ENCODE results near the gene MFSD6. TPM values are rescaled to one million over a fixed set of nuclear protein-coding genes. Genes with fewer than 3 reads are reported as not detected.
A peak's percentile ranks its signal among the peaks of the same experiment; 100 is the strongest.
"Not testable (repeated sequence)": the region's sequence is repeated elsewhere in the genome, so short reads cannot be mapped to it uniquely, and the experiment has no call there.

MFSD6 gene
- 0.59 TPM for polyA plus RNA-seq (2013, experiment 1 of 4)
- 0.78 TPM for polyA plus RNA-seq (2013, experiment 2 of 4)
- polyA plus RNA-seq (2013, experiment 3 of 4): 0.59 TPM
- 0.41 TPM for polyA plus RNA-seq (2013, experiment 4 of 4)

DNA sequence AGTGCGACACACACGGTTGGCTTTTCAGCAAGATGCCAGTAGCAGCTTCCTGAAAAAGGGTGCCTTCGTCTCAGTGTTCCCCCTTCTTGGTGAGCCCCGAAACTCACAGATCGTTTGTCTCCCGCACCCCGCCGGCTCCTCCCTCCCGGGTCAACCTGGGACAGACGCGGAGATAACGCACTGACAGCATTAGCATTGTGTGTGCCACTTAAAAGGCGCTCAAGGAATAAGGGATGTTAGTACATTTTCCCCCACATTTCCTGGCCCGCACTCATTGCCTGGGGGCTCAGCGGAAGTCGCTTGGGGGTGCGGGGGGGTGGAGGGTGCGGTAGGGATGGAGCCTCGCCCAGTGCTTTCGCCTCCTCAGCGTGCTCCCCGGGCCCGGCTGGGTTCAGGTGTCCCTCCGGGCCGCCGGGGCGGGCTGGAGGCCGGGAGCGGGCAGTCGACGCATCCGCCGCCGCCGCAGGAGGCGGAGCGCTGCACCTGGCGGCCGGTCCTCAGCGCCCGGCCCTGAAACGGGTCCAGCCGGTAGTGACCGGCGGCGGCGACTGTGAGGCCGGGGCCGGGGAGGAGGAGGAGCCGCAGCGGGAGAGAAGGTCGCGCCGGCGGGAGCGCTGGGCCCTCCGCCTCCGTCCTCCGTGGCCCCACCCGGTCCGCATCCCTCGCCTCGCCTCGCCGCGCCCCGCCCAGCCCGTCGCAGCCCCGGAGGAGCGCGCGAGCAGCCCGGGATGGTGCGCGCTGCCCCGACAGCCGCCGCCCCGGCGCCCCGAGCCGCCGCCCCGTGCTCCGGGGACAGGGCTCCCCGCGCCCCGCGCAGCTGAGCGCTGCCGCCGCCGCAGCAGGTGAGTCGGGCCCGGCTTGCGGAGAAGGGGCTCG lies at the start of gene MFSD6:
TSS of gene MFSD6 (plus strand) at position 694 of the 876 bp plus-strand sequence. CDS start 27,675 bp downstream, outside the sequence.
- Histone ChIP-seq H3K36me3 (ENCODE audit: control insufficient read depth, insufficient read depth, low read length) (no peaks in the 10 kb centered on the region), H3K4me1 (ENCODE audit: control insufficient read depth, insufficient read depth, low read length) (peaks cover 16% of the 10 kb centered on the region), H3K27me3 (ENCODE audit: control insufficient read depth, insufficient read depth, low read length, poor library complexity, severe bottlenecking) (peaks cover 49% of the 10 kb centered on the region), H3K27ac (ENCODE audit: insufficient read depth, low read depth, low read length, poor library complexity, severe bottlenecking) (no peak within 1 kb of the TSS), H3K9me3 (ENCODE audit: control insufficient read depth, low read length) (no peaks in the 10 kb centered on the region), H3K4me3 (ENCODE audit: insufficient read depth, low read depth, low read length) (peak within 1 kb of the TSS; percentile 52)
- WGBS, 2 experiments: 1% methylated on average over 98 of the region's 98 CpGs

DNA sequence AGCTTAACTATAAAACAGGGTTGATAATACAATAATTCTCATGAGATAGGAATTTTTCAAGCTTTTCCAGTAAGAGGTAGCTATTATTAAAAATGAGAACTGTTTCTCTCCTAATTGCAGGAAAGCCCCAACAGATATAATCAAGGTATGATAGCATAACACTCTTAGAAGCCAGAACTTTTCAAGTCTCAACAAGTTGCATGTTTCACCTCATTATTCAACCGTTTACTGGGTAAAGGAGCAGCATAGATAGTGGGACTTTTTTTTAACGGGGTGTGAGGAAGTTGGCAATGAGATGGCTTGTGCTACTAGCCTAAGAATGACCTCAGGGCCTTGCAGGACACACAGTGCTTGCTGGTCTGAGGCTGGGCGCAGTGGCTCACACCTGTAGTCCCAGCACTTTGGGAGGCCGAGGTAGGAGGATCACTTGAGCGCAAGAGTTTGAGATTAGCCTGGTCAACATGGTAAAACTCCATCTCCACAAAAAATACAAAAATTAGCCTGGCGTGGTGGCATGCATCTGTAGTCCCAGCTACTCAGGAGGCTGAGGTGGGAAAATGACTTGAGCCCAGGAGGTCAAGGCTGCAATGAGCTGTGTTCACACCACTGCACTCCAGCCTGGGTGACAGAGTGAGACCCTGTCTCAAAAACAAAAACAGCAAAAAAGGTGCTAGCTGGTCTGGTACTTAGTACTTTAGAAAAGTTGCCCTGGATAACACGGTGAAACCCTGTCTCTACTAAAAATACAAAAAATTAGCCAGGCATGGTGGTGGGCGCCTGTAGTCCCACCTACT lies 49.3 kb upstream of the MFSD6 start:
- not testable (repeated sequence) for H3K4me3 ChIP-seq (ENCODE audit: insufficient read depth, low read depth, low read length)
- WGBS, 2 experiments: 94 to 95% methylated on average over 8 of the region's 8 CpGs

DNA sequence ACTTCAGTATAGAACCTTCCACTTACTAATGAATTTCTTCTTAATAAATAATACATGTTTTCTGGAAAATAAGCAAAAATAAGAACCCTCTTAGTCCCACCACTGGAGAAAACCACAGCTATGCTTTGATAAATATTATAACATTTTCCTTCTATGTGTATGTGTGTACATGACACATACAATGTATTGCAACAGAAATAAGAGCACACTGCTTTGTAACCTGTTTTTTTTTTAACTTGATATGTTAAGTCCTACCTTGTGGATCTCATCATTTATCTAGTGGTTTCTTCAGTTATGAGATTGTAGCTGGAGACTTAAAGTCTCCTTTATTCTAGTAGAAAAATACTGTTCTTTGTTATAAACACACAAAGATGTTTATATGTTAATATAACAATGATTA lies 47.6 kb upstream of the MFSD6 start:
- H3K4me3 ChIP-seq (ENCODE audit: insufficient read depth, low read depth, low read length): no peak overlapping the region
- no peaks in the 10 kb centered on the region for H3K36me3 ChIP-seq (ENCODE audit: control insufficient read depth, insufficient read depth, low read length)
- no peaks in the 10 kb centered on the region for H3K27me3 ChIP-seq (ENCODE audit: control insufficient read depth, insufficient read depth, low read length, poor library complexity, severe bottlenecking)
- H3K27ac ChIP-seq (ENCODE audit: insufficient read depth, low read depth, low read length, poor library complexity, severe bottlenecking): no peak overlapping the region
- H3K4me1 ChIP-seq (ENCODE audit: control insufficient read depth, insufficient read depth, low read length): peaks cover 5% of the 10 kb centered on the region
- H3K9me3 ChIP-seq (ENCODE audit: control insufficient read depth, low read length): no peaks in the 10 kb centered on the region

More for the DNA sequence above, 49.3 kb upstream of the MFSD6 start:
- not testable (repeated sequence) for H3K9me3 ChIP-seq (ENCODE audit: control insufficient read depth, low read length); H3K27me3 ChIP-seq (ENCODE audit: control insufficient read depth, insufficient read depth, low read length, poor library complexity, severe bottlenecking); H3K4me1 ChIP-seq (ENCODE audit: control insufficient read depth, insufficient read depth, low read length); H3K27ac ChIP-seq (ENCODE audit: insufficient read depth, low read depth, low read length, poor library complexity, severe bottlenecking); H3K36me3 ChIP-seq (ENCODE audit: control insufficient read depth, insufficient read depth, low read length)

DNA sequence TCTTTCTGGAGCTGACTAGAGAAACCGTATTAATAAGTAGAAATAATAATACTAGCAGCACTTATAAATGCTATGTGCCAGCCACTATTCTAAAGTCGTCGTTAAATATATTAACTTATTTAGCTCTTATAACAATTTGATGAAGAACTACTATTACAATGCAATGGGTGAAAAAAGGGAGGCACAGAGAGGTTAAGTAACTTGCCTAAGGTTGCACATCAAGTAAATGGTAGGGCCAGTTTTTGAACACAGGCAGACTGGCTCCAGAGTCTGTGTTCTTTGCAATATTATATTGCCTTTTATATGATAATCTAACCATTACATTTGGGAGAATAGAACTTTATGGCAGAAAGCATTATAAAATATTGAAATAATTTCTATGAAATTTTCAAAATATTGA lies 47.2 kb upstream of the MFSD6 start:
- no peak overlapping the region for H3K4me3 ChIP-seq (ENCODE audit: insufficient read depth, low read depth, low read length)
- H3K36me3 ChIP-seq (ENCODE audit: control insufficient read depth, insufficient read depth, low read length): no peaks in the 10 kb centered on the region
- WGBS, 2 experiments: 100% methylated on average over 2 of the region's 3 CpGs; no CpG with 5 or more reads in 1 of the 2 experiments
- no peaks in the 10 kb centered on the region for H3K9me3 ChIP-seq (ENCODE audit: control insufficient read depth, low read length)
- no peak overlapping the region for H3K27ac ChIP-seq (ENCODE audit: insufficient read depth, low read depth, low read length, poor library complexity, severe bottlenecking)
- peaks cover 5% of the 10 kb centered on the region for H3K4me1 ChIP-seq (ENCODE audit: control insufficient read depth, insufficient read depth, low read length)
- H3K27me3 ChIP-seq (ENCODE audit: control insufficient read depth, insufficient read depth, low read length, poor library complexity, severe bottlenecking): no peaks in the 10 kb centered on the region

DNA sequence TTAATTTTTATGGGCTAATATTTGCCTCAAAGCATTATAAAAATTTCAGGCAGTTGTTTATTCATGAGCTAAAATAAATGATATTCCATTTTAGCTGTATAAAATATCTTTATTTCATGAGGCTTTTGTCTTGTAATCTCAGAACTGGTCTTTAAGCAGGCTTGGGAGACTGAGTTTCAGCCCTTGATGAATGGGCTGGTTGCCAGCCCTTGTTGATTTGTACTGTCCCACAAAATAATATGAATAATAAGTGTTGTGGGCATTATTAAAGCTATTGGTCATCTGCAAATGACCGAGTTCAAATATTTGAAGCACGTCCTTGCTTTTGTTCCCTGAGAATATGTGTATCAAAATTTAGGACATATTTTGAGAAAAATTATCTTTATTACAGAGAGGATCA lies 46.6 kb upstream of the MFSD6 start:
- Histone ChIP-seq H3K9me3 (ENCODE audit: control insufficient read depth, low read length) (no peaks in the 10 kb centered on the region), H3K4me3 (ENCODE audit: insufficient read depth, low read depth, low read length) (no peak overlapping the region), H3K27me3 (ENCODE audit: control insufficient read depth, insufficient read depth, low read length, poor library complexity, severe bottlenecking) (no peaks in the 10 kb centered on the region), H3K27ac (ENCODE audit: insufficient read depth, low read depth, low read length, poor library complexity, severe bottlenecking) (no peak overlapping the region), H3K4me1 (ENCODE audit: control insufficient read depth, insufficient read depth, low read length) (peaks cover 5% of the 10 kb centered on the region), H3K36me3 (ENCODE audit: control insufficient read depth, insufficient read depth, low read length) (no peaks in the 10 kb centered on the region)
- WGBS, 2 experiments: 84% methylated on average over 2 of the region's 2 CpGs; no CpG with 5 or more reads in 1 of the 2 experiments

DNA sequence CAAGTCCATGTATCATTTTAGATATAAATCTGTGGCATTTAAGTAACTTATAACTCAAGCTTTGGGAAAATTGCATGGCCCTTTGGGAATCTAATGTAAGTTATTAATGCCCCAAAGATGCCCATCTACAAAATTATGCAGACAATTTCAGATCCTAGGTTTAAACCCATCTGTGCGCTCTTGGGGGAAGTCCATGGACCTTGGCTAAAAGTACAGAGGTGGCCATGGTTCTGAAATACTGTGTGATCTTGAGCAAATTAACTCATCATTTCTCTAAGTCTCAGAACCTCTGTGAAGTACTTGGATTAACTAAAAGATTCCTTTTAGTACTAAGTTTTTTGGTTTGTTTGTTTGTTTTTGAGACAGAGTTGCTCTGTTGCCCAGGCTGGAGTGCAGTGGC lies 45.3 kb upstream of the MFSD6 start:
- WGBS, 2 experiments: 95 to 100% methylated on average over 1 of the region's 1 CpG

DNA sequence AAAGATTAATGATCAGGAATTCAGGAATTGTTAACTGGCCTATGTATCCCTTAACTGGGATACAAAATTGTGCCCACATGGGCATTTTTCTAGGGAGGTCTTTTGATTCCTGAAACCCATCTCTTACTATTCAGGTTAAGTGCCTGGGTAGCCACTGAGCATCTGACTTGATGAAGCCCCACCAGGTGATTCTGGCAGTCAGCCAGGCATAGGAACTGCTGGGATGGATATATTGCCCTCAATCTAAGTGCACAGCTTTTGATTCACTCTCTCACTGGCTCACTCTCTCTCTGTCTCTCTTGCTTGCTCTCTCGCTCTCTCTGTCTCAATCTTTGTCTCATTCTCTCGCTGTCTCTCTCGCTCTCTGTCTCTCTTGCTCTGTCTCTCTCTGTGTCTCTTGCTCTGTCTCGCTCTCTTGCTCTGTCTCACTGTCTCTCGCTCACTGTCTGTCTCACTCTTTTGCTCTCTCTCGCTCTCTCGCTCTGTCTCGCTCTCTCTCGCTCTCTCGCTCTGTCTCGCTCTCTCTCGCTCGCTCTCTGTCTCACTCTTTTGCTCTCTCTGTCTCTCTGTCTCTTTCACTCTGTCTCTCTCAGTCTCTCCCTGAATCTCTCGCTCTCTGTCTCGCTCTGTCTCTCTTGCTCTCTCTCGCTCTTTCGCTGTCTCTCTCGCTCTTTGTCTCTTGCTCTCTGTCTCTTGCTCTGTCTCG lies 42.5 kb upstream of the MFSD6 start:
- H3K27ac ChIP-seq (ENCODE audit: insufficient read depth, low read depth, low read length, poor library complexity, severe bottlenecking): no peak overlapping the region
- H3K27me3 ChIP-seq (ENCODE audit: control insufficient read depth, insufficient read depth, low read length, poor library complexity, severe bottlenecking): no peaks in the 10 kb centered on the region
- 88 to 91% methylated on average over 19 of the region's 19 CpGs for WGBS, 2 experiments
- H3K4me3 ChIP-seq (ENCODE audit: insufficient read depth, low read depth, low read length): no peak overlapping the region
- H3K9me3 ChIP-seq (ENCODE audit: control insufficient read depth, low read length): no peaks in the 10 kb centered on the region
- H3K4me1 ChIP-seq (ENCODE audit: control insufficient read depth, insufficient read depth, low read length): no peaks in the 10 kb centered on the region
- no peaks in the 10 kb centered on the region for H3K36me3 ChIP-seq (ENCODE audit: control insufficient read depth, insufficient read depth, low read length)

More for the DNA sequence above, 45.3 kb upstream of the MFSD6 start:
- H3K27ac ChIP-seq (ENCODE audit: insufficient read depth, low read depth, low read length, poor library complexity, severe bottlenecking): no peak overlapping the region
- no peak overlapping the region for H3K4me3 ChIP-seq (ENCODE audit: insufficient read depth, low read depth, low read length)
- no peaks in the 10 kb centered on the region for H3K27me3 ChIP-seq (ENCODE audit: control insufficient read depth, insufficient read depth, low read length, poor library complexity, severe bottlenecking)
- no peaks in the 10 kb centered on the region for H3K36me3 ChIP-seq (ENCODE audit: control insufficient read depth, insufficient read depth, low read length)
- peaks cover 5% of the 10 kb centered on the region for H3K4me1 ChIP-seq (ENCODE audit: control insufficient read depth, insufficient read depth, low read length)
- H3K9me3 ChIP-seq (ENCODE audit: control insufficient read depth, low read length): no peaks in the 10 kb centered on the region

DNA sequence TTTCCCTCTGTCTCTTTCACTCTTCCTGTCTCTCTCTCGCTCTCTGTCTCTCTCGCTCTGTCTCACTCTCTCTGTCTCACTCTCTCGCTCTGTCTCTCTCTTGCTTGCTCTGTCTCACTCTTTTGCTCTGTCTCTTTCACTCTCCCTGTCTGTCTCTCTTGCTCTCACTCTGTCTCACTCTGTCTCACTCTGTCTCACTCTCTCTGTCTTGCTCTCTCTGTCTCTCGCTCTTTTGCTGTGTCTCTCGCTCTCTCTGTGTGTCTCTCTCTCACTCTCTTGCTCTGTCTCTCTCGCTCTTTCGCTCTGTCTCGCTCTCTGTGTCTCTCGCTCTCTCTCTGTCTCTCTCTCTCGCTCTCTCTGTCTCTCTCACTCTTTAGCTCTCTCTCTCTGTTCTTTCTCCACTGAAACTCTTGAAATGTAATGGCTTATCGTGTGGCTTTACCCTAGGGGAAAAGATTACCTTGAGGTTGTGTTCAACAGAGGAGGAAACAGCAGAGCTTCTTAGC lies 41.9 kb upstream of the MFSD6 start:
- Histone ChIP-seq H3K27ac (ENCODE audit: insufficient read depth, low read depth, low read length, poor library complexity, severe bottlenecking) (no peak overlapping the region), H3K4me3 (ENCODE audit: insufficient read depth, low read depth, low read length) (no peak overlapping the region), H3K9me3 (ENCODE audit: control insufficient read depth, low read length) (no peaks in the 10 kb centered on the region), H3K4me1 (ENCODE audit: control insufficient read depth, insufficient read depth, low read length) (no peaks in the 10 kb centered on the region), H3K27me3 (ENCODE audit: control insufficient read depth, insufficient read depth, low read length, poor library complexity, severe bottlenecking) (no peaks in the 10 kb centered on the region), H3K36me3 (ENCODE audit: control insufficient read depth, insufficient read depth, low read length) (no peaks in the 10 kb centered on the region)
- 88% methylated on average over 11 of the region's 11 CpGs for WGBS, 2 experiments

DNA sequence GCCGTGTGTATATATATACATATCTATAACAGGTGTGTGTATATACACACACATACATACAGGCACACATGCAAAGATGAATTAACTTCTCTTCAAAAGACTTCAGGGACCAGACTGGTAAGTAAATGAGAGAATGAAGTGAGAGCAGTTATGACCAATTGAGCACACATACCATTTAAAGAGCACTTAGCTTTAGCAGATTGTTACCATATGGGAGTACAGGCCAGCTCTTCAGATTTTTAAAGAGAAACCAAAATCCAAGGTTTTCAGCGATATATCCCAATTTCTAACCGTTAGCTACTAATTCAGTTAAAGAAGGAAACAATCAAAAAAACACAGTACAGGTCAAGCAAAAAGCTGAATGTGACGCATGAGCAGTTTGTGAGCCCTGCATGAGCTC lies 41.1 kb upstream of the MFSD6 start:
- Histone ChIP-seq H3K4me3 (ENCODE audit: insufficient read depth, low read depth, low read length) (no peak overlapping the region), H3K27ac (ENCODE audit: insufficient read depth, low read depth, low read length, poor library complexity, severe bottlenecking) (no peak overlapping the region), H3K9me3 (ENCODE audit: control insufficient read depth, low read length) (no peaks in the 10 kb centered on the region), H3K4me1 (ENCODE audit: control insufficient read depth, insufficient read depth, low read length) (no peaks in the 10 kb centered on the region), H3K27me3 (ENCODE audit: control insufficient read depth, insufficient read depth, low read length, poor library complexity, severe bottlenecking) (no peaks in the 10 kb centered on the region), H3K36me3 (ENCODE audit: control insufficient read depth, insufficient read depth, low read length) (no peaks in the 10 kb centered on the region)
- 94 to 98% methylated on average over 3 of the region's 4 CpGs for WGBS, 2 experiments
